Vagina (tissue), 2 donors: ENCODE measurements around the gene SERINC5.

Source experiments
- CTCF ChIP-seq, 3 experiments: fragments of 450-650 bp in 2 of 3; fragments of 200-600 bp in 1 of 3; sonication (generic) in 1 of 3; IDR thresholded peaks; one replicate each; pipeline ENCODE4 v1.5.1; 2017 to 2019; ENCODE audit warnings: antibody characterized with exemption in 3 of 3, mild to moderate bottlenecking in 2 of 3, moderate library complexity in 2 of 3
- POLR2A ChIP-seq, 2 donors: fragments of 450-650 bp; IDR thresholded peaks; one replicate each; pipeline ENCODE4 v1.6.1; 2017; ENCODE audit warnings: antibody characterized with exemption in 2 of 2, mild to moderate bottlenecking in 2 of 2, moderate library complexity in 2 of 2
- POLR2AphosphoS5 ChIP-seq, 2 donors: sonication (generic); formaldehyde crosslinking; IDR thresholded peaks; one replicate each; pipeline ENCODE4 v1.9.0; 2017; ENCODE audit warnings: antibody characterized with exemption in 2 of 2, mild to moderate bottlenecking in 2 of 2, low read depth in 1 of 2; ENCODE audit not compliant: insufficient read depth in 1 of 2

DNA sequence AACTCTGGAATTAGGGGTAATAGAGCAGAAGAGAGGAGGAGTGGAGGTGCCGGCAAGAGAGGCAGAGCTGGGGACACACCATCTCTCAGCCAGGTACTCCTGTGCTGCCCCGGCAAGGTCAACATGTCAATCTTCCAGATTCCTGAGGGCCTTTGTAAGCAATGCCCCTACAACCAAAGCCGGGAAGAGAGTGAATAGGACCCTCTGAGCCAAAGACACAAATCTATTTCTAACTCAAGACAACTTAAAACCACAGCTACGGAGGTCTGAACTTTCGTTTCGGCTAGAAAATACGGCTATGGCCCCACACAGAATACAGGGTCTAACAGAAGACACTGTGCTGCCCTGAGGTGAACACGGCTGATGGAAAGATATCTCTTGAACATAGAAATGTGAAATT, 66.6 kb downstream of the SERINC5 start:
- TF ChIP-seq POLR2A (IDR thresholded peaks at IDR 0.05) (no peak), POLR2AphosphoS5 (IDR thresholded peaks at IDR 0.05; ENCODE audit: insufficient read depth in 1 of 2, low read depth in 1 of 2) (no peak), CTCF (IDR thresholded peaks at IDR 0.05) (no peak)
